Astrocyte of the spinal cord (primary cell): ENCODE data around the gene PXYLP1.

Source experiments
- DNase-seq: peaks from one replicate; pipeline ENCODE4 v3.0.0; 2011; ENCODE audit warnings: low read depth, low spot score
- H3K4me3 ChIP-seq: 2 replicates; pipeline ENCODE4 v1.5.1; 2011; ENCODE audit warnings: low read depth, mild to moderate bottlenecking, low read length, moderate library complexity
- CTCF ChIP-seq: IDR thresholded peaks from 2 replicates; pipeline ENCODE4 v1.5.1; 2012; ENCODE audit warnings: low read depth, mild to moderate bottlenecking, low read length, inconsistent platforms
- in situ Hi-C: cut with HindIII; loops from 2 replicates; pipeline ENCODE4 v1.10.0; 2017; ENCODE audit warnings: low sequenced_read_pairs

The PXYLP1 gene

GRCh38 chr3:141268791-141269190 is 37.2 kb downstream of the PXYLP1 start:
- DNase-seq: no peak
- H3K4me3 ChIP-seq: no peak overlapping the region
- in situ Hi-C loops: no loop called here
- no peak for TF ChIP-seq CTCF

GRCh38 chr3:141269961-141270360 is 38.3 kb downstream of the PXYLP1 start:
- no peak for TF ChIP-seq CTCF
- DNase-seq: no peak
- in situ Hi-C loops: no loop called here
- no peak overlapping the region for H3K4me3 ChIP-seq

- DNase-seq: no peak
- in situ Hi-C loops: no loop called here
- TF ChIP-seq CTCF: no peak
- no peak overlapping the region for H3K4me3 ChIP-seq
Observed at GRCh38 chr3:141271279-141272030, 39.8 kb downstream of the PXYLP1 start.

- in situ Hi-C loops: no loop called here
- H3K4me3 ChIP-seq: no peak overlapping the region
- no peak for TF ChIP-seq CTCF
- no peak for DNase-seq
Observed at GRCh38 chr3:141272906-141273662, 41.5 kb downstream of the PXYLP1 start.

GRCh38 chr3:141273700-141274410 is 42.2 kb downstream of the PXYLP1 start:
- in situ Hi-C loops: no loop called here
- no peak overlapping the region for H3K4me3 ChIP-seq
- no peak for TF ChIP-seq CTCF
- DNase-seq: no peak

- H3K4me3 ChIP-seq: no peak overlapping the region
- in situ Hi-C loops: no loop called here
- no peak for TF ChIP-seq CTCF
- DNase-seq: no peak
Observed at GRCh38 chr3:141274411-141275031, 42.9 kb downstream of the PXYLP1 start.
